ENCODE results near the gene TTYH3.

The TTYH3 gene

DNA sequence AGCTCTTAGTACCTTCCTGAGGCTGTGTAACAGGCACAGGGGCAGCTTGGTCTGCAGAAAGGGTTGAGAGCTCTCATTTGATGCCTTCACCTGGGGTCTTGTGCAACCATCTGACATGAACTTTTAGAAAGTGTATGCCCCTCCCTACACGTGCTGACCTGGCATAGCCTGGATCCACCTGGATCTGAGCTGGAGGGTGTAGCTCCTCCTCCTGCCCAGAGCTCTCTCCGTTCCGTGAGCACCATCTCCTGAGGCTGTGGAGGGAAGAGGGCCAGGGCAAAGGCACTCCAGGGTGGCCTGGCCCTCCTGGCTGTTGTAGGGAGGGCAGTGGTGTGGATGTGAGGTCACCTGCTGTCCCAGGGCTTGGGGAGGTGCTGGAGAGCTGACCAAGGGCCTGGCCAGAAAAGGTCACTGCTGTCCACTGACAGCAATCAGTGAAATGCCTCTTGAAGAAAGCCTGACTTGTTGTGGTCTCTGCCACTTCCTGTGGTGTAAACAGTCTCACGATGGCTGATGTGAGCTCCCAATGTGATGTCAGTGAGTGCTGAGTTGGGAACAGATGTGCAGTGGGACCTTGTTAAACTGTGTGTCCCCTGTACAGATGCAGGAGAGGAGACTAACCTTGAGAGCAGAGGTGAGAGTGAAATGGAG is 79.2 kb downstream of the TTYH3 start:
- H3K4me3 ChIP-seq (ENCODE audit: low read depth, low read length): no peak overlapping the region
- CTCF ChIA-PET: interaction anchor here (0.9 to 4.6 kb wide), 19 partner anchors 8 to 260 kb away, joined by 4 to 49 read pairs (median 10); partner anchors contain the start of gene AMZ1
- POLR2A ChIA-PET: no interaction called here
- DNase-seq (ENCODE audit: low read depth, low spot score): no peak
- TF ChIP-seq, protein P1, sequence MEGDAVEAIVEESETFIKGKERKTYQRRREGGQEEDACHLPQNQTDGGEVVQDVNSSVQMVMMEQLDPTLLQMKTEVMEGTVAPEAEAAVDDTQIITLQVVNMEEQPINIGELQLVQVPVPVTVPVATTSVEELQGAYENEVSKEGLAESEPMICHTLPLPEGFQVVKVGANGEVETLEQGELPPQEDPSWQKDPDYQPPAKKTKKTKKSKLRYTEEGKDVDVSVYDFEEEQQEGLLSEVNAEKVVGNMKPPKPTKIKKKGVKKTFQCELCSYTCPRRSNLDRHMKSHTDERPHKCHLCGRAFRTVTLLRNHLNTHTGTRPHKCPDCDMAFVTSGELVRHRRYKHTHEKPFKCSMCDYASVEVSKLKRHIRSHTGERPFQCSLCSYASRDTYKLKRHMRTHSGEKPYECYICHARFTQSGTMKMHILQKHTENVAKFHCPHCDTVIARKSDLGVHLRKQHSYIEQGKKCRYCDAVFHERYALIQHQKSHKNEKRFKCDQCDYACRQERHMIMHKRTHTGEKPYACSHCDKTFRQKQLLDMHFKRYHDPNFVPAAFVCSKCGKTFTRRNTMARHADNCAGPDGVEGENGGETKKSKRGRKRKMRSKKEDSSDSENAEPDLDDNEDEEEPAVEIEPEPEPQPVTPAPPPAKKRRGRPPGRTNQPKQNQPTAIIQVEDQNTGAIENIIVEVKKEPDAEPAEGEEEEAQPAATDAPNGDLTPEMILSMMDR (IDR thresholded peaks at IDR 0.05; ENCODE audit: insufficient read depth, low read length, missing control alignments): no peak

DNA sequence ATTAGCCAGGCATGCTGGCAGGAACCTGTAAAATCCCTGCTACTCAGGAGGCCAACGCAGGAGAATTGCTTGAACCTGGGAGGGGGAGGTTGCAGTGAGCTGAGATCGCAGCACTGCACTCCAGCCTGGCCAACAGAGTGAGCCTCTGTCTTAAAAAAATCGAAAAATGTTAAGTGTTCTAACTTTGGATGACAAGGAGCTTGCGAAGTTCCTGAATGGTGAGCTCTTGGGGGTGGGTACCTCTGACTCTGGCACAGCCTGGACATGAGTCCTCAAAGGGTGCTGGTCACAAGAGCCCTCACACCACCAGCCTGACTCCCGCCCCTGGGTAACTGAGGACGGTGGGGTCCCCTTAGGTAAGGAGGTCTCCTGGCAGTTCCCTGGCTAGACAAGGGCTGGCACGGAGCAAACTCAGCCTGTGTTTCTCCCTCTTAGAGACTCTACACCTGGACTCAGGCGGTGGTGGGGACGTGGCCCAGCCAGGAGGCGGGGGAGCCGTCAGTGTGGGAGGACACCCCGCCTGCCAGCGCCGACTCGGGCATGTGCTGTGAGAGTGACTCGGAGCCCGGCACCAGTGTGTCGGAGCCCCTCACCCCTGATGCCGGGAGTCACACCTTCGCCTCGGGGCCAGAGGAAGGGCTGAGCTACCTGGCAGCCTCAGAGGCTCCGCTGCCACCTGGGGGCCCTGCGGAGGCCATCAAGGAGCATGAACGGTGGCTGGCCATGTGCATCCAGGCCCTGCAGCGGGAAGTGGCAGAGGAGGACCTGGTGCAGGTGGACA is 80.3 kb downstream of the TTYH3 start:
- no peak for DNase-seq (ENCODE audit: low read depth, low spot score)
- CTCF ChIA-PET: interaction anchor here (1.2 to 4.6 kb wide), 4 partner anchors 41 to 262 kb away, joined by 3 to 38 read pairs (median 15); no protein-coding TSS in a partner anchor
- H3K4me3 ChIP-seq (ENCODE audit: low read depth, low read length): no peak overlapping the region
- TF ChIP-seq, protein P1 (IDR thresholded peaks at IDR 0.05; ENCODE audit: insufficient read depth, low read length, missing control alignments): no peak
- POLR2A ChIA-PET: no interaction called here

DNA sequence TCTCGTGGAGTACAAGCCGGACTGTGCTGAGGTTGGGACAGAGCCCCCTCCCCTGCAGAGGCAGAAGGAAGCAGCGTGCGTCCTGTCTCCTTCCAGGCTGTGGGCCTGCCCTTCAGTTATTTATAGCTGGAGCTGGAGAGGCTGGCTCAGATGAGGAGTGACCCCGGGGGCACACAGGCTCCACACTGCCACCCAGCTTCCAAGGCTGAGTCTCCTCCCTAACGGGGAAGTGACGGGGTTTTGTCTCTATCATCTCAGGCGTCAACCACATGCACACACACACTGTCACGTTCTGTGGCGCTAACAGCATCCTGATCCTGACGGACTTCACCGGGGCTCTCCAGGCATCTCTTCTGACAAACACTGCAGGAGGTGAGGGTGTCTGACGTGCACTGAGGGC is 81.6 kb downstream of the TTYH3 start:
- DNase-seq (ENCODE audit: low read depth, low spot score): no peak
- H3K4me3 ChIP-seq (ENCODE audit: low read depth, low read length): no peak overlapping the region
- TF ChIP-seq, protein P1 (IDR thresholded peaks at IDR 0.05; ENCODE audit: insufficient read depth, low read length, missing control alignments): no peak
- CTCF ChIA-PET: interaction anchor here (1.2 to 3.8 kb wide), 3 partner anchors 11 to 21 kb away, joined by 4 to 12 read pairs (median 4); no protein-coding TSS in a partner anchor
- POLR2A ChIA-PET: no interaction called here

DNA sequence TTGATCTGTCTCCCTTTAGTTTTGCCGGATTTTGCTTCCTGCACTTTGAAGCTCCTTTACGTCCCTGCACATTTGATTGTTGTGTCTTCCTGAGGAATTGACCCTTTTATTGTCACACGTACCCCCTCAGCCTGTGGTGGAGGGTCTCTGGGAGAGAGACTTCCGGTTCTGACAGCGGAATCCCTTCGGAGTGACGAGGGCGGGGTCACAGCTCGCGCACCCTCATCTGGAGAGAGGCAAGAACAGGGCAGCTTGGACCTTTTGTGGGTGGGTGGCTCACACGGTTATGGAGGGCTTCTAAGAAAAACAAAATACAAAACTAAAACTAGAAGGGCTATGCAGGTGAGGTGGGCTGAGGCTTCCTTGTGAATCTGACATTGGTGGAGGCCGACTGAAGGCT is 82.2 kb downstream of the TTYH3 start:
- TF ChIP-seq, protein P1 (IDR thresholded peaks at IDR 0.05; ENCODE audit: insufficient read depth, low read length, missing control alignments): no peak
- CTCF ChIA-PET: interaction anchor here (0.7 to 3.8 kb wide), 6 partner anchors 9 to 56 kb away, joined by 3 to 12 read pairs (median 4); no protein-coding TSS in a partner anchor
- no peak overlapping the region for H3K4me3 ChIP-seq (ENCODE audit: low read depth, low read length)
- DNase-seq (ENCODE audit: low read depth, low spot score): no peak
- POLR2A ChIA-PET: no interaction called here

Measured in AG04449 (cell line).